CD4-positive, alpha-beta T cell treated with Interleukin-15 for 4 hours (primary cell): Measurements from ENCODE around the gene GPR3.
A peak's percentile ranks its signal among the peaks of the same experiment; 100 is the strongest.
"Not testable (repeated sequence)": the region's sequence is repeated elsewhere in the genome, so short reads cannot be mapped to it uniquely, and the experiment has no call there.

Experiments used
- DNase-seq: peaks from one replicate; pipeline ENCODE4 v3.0.0-alpha.2; 2020; ENCODE audit warnings: low spot score

Gene GPR3

DNA sequence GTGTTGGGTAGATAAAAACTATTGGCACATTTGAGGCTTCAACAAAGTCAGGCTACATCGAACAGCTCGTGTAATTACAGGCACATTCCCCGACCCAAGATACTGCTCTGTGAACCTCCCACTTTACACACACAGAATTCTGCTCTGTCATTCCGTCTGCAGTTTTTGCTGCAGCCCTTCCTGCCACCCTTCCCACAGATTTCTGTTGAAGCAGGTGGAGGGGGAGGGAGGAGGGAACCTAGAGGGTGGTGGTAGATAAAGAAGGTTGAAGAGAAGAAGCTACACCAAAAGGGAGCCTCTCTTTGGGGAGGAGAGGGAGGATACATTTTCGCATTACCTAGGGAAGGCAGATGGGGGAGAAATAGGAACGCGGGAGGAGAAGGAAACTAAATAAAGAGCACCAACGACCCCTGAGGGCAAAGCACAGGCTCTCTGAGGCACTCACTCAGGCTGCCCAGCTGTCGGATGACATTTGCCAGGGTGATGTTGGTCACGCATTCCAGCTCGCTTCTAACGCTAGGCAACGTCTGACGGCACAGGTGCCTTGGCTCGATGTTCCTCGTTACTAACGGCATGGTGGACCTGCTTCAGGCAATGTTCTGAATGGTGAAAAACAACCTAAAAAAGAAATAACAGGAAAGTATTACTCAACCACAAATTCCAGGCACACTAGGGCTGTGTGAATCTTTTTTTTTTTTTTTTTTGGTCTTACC, 36.0 kb downstream of the GPR3 start:
- no peak for DNase-seq

DNA sequence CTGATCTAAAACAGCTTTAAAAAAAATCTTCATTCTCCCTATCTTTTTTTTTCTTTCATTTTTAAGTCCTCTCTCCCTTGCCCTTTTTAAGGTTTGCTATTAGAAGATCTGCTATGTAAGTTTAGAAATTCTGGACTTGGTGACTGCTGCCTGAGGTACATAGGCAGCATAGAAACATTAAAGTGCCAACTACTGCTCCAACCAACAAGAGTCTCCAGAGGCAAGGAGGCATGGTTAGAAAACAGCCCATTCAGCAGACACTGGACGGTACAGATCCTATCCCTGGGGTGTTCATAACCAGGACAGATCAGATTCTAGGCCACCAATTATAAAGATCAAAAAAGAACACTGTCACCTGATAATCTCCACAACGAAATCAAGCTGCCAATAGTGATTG, 36.6 kb downstream of the GPR3 start:
- DNase-seq: no peak

DNA sequence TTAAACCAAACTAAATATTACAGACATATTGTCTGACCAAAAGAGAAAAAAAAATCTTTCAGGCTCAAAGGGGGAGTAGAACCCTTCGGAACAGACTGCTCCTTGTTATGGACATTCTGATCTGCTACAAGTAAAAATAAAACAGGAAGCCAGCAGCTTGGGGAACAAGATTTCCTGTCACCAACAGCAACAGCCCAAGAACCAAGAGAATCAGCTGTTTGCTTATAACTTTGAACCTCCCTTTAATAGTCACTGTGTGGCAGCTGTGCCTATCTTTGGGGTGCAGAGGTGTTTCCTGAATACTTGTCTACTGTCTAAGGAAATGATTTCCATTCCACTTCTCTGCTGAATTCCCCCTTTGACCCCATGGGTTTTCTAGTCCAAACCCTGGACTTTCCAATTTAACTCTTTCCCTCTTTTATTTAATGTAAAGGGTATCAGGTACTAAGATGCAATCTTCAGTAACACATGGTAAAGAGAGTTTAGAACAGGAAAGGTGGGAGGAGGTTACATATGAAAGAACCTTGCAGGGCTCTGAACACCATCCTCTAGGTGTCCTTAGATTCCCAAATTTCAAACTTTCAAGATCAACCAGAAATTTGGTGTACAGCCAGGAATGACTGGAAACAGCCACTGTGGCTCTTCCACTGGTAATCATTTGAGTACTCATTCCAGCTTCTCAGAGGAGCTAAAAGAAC, 38.6 kb downstream of the GPR3 start:
- peak; percentile 50 for DNase-seq

DNA sequence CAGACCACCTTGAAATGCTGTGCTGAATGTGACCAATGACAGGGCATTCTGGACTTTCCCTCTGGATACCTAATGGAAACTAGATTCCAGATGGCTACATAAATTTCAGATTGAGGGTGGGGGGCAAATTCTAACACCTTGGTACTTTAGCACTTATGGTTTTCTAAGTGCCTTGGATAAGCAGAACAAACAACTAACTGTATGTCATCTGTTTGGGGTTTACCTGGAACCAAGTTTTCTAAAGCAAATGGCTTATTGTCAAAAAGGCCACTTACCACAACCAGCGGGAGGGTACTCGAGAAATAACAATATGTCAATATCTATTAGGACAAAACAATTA, 39.1 kb downstream of the GPR3 start:
- no peak for DNase-seq

DNA sequence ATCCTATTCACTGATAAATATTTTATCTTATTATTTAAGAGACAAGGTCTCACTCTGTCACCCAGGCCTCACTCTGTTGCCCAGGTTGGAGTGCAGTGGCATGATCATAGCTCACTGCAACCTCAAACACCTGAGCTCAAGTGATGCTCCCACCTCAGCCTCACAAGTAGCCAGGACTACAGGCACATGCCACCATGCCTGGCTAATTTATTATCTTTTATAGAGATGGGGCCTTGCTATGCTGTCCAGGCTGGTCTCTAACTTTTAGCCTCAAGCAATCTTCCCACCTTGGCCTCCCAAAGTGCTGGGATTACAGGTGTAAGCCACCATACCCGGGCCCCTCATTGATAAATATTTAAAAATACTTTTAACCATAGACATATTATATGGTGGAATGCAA, 40.3 kb downstream of the GPR3 start:
- not testable (repeated sequence) for DNase-seq

DNA sequence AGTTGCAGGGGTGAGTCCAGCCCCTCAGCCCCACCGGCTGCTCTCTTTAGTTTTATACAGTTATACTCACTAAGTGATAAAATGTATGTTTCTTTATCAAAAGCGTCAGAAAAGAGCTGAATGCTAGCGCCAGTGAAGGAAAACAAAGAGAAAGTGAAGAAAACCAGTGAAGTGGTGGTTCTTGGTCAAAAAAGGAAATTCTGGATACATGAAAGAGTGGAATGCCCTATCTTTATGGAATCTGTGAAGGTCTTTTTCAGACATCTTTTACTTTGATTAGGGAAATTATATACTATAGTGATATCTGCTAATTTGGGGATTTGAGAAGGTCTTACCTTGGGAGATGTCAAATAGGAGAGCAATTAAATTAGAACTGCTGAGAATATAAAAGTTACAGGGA, 41.3 kb downstream of the GPR3 start:
- DNase-seq: no peak

DNA sequence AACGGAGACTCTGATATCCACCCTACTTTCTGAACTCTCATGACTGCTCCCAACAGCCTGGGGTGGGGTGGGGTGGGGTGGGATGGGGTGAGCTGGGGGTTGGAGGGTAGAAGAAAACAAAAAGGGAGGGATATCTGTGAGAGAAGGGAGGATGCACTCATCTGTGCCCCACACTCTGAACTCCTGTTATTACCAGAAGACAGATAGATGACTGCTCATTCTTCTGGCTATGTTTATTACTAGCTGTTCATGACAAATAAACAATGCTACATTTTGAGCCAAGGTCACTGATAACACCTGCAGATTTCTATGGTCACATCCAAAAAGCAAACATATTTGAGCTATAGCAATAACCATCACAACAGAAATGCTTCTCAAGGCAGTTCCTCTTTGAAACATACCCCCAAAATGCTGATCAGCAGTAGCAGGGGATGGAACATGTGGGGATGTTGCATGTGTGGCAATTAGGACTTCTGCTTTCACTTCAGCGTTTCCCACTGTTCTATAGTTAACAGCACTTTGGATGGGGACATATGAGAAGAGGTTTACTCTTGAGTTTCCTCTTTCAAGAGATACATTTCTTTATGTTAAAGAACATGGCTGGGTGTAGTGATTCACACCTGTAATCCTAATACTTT, 43.3 kb downstream of the GPR3 start:
- DNase-seq: no peak

DNA sequence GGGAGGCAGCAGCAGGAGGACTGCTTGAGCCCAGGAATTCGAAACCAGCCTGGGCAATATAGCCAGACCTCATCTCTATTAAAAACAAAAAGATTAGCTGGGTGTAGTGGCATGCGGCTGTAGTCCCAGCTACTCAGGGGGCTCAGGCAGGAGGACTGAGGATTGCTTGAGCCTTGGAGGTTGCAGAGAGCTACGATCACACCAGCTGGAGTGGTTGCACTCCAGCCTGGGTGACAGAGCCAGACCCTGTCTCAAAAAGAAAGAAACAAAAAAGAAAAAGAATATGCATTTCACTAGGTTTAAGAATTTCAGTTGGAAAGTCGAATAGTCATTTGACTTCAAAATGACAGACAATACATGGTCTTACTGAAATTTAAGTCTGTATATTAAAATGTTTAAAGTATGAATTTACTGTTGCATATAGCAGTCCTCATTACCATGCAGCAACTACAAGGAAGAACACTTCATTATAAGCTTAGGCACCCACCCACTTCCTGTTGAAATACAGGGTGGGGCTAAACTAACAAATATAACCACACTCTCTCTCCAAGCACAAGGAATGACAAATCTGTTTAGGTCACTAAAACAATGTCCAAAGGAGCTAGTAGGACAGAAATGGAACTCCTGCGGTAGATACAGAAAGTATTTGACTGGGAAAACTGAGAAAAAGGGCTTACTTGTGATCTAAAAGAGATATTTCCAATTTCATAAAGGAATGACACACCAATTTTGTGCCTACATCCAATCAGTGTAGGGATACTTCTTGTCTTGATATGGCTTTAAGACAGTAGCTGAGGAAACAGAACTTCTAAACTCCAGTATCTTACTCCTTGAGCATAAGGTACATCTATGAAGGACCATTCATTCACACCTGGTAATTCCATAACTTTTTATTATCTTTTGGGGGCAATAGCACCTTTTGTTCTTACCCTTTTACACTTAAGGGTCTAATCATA, 44.1 kb downstream of the GPR3 start:
- peak; percentile 52 for DNase-seq

DNA sequence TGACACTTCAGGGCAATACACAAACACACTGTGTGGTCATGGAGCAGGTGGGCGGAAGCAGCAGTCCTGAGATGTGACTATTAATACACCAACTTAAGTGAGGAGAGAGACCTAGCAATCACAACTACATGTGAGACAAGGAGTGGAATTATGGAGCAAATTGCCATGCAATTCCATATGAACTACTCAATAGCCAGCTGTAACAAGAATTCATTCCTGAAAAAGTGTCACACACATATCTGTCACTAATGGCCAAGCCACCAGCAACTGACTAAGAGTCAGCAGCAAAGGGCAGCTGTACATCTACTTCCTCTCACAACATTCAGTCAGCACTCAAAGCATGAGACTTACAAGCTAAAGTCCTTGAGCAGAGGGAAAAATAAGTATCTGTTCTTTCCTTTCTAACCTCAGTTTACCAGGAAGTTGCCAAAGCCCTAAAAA, 46.2 kb downstream of the GPR3 start:
- no peak for DNase-seq

DNA sequence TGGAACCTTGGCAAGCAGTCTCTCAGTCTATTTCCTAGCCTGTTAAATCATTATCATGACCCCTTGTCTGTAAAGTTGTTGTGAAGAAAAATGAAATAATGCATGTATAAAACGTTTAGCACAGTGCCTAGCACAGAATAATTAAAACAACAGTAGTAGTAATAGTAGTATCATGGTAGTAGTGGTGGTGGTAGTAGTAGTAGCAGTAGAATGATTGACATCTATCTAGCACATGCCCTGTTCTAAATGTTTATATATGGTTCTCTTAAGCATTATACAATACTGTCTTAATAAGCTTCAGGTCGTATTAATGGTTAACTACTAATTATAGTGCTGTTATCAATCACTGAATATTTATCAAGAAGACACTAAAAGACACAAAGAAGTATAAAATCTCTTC, 46.7 kb downstream of the GPR3 start:
- DNase-seq: no peak

DNA sequence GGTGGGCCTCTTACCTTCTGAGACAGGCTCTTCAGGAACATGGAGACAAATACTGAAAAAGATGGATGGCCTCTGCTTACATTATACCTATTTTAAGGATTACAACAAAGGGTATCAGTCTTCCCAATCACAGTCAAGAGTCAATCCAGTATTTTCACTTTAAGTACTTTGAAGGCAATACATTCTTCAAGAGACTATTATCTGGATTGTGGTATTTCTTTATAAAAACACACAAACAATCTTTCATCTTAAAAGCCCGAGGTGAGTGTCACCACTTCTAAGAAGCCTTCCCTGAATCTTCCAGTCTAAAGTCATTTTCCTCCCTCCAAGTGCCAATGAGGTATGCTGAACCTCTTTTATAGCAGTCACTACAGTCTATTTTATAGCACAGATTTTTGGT, 52.2 kb downstream of the GPR3 start:
- DNase-seq: no peak
